Ramos (cell line): ENCODE results near the gene EGLN2.
"Not testable (repeated sequence)": the region's sequence is repeated elsewhere in the genome, so short reads cannot be mapped to it uniquely, and the experiment has no call there.

Source experiments
- in situ Hi-C: fragments of 300-500 bp; cut with MboI; formaldehyde crosslinking; loops from one replicate; pipeline ENCODE4 v1.14.3; 2022; ENCODE audit warnings: low sequenced_read_pairs; ENCODE audit not compliant: unreplicated experiment

EGLN2 gene

GRCh38 chr19:40798683-40799557 is at the start of gene EGLN2:
EGLN2 (plus strand) TSS chr19:40799191; CDS start chr19:40800573, 1,382 bp downstream.
- in situ Hi-C loops: loop anchor here (25.0 kb wide), 1 partner anchor 1463 kb away; the partner anchor contains the start of genes CIC and ERF

- in situ Hi-C loops: no loop called here
Observed at GRCh38 chr19:40750058-40750873, 48.7 kb upstream of the EGLN2 start, which contains the start of gene ACTMAP. ACTMAP (minus strand) TSS chr19:40750477; CDS start chr19:40749803, 674 bp downstream.

- in situ Hi-C loops: no loop called here
Observed at GRCh38 chr19:40750874-40751537, 48.0 kb upstream of the EGLN2 start, which contains the start of gene SNRPA. SNRPA (plus strand) TSS chr19:40751203; CDS start chr19:40751409, 206 bp downstream.

- in situ Hi-C loops: no loop called here
Observed at GRCh38 chr19:40752257-40752781, 46.7 kb upstream of the EGLN2 start.

GRCh38 chr19:40754611-40755247 is 44.3 kb upstream of the EGLN2 start:
- in situ Hi-C loops: no loop called here

- in situ Hi-C loops: no loop called here
Observed at GRCh38 chr19:40755248-40755624, 43.8 kb upstream of the EGLN2 start.

- in situ Hi-C loops: no loop called here
Observed at GRCh38 chr19:40755791-40756190, 43.2 kb upstream of the EGLN2 start.

- in situ Hi-C loops: no loop called here
Observed at GRCh38 chr19:40756502-40757110, 42.4 kb upstream of the EGLN2 start.

GRCh38 chr19:40758491-40758890 is 40.5 kb upstream of the EGLN2 start:
- in situ Hi-C loops: no loop called here

GRCh38 chr19:40759352-40759751 is 39.6 kb upstream of the EGLN2 start:
- in situ Hi-C loops: no loop called here

GRCh38 chr19:40762754-40763470 is 36.1 kb upstream of the EGLN2 start:
- in situ Hi-C loops: no loop called here

- in situ Hi-C loops: no loop called here
Observed at GRCh38 chr19:40763526-40763925, 35.5 kb upstream of the EGLN2 start.

GRCh38 chr19:40763963-40764362 is 35.0 kb upstream of the EGLN2 start:
- in situ Hi-C loops: no loop called here

GRCh38 chr19:40766385-40766784 is 32.6 kb upstream of the EGLN2 start:
- in situ Hi-C loops: not testable (repeated sequence)

- in situ Hi-C loops: no loop called here
Observed at GRCh38 chr19:40768869-40769268, 30.1 kb upstream of the EGLN2 start.

- in situ Hi-C loops: not testable (repeated sequence)
Observed at GRCh38 chr19:40771101-40771862, 27.7 kb upstream of the EGLN2 start.

GRCh38 chr19:40774916-40775631 is 23.9 kb upstream of the EGLN2 start, which contains the start of gene MIA:
MIA (plus strand) TSS chr19:40775521; CDS start chr19:40775543, 22 bp downstream.
- in situ Hi-C loops: loop anchor here (25.0 kb wide), 1 partner anchor 1487 kb away; the partner anchor contains the start of genes CIC and ERF
